ENCODE measurements around the gene TASP1.

TASP1 gene

DNA sequence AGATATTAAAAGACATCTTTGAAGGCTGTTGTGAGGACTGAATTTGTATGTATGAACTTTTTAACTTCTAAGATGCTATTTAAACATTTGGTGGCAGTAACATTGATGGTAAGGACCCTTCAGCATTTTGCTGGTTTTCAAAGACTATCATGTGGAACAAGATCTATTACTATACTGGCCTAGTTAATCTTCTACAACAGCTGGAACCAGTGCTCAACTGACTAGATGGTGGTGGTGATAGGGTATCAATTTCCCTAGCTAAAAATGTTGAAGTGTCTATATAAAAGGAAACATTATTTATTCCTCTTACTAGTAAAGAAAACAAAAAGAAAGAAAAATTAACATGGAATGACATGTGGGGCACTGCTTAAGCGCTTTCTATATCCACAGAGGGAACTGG is 195.7 kb downstream of the TASP1 start:
- no peak for DNase-seq (ENCODE audit: low read depth in 2 of 2)

DNA sequence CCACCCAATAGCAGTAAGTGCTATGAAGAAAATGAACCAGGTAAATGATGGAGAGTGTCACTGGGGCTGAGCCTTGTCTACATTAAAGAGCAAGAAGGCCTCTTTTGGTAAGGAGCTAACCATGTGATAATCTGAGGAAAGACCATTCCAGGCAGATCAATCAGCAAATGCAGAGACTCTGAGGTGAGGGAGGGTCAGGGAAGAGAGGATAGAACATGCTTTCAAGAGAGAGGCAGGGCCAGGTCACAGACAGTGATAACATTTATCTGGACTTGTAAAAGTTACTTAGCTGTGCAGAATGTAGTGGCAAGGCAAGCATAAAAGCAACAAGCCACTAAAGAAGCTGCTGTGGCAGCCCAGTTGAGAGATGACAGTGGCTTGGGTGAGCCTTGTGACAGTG is 197.3 kb downstream of the TASP1 start:
- no peak for DNase-seq (ENCODE audit: low read depth in 2 of 2)

DNA sequence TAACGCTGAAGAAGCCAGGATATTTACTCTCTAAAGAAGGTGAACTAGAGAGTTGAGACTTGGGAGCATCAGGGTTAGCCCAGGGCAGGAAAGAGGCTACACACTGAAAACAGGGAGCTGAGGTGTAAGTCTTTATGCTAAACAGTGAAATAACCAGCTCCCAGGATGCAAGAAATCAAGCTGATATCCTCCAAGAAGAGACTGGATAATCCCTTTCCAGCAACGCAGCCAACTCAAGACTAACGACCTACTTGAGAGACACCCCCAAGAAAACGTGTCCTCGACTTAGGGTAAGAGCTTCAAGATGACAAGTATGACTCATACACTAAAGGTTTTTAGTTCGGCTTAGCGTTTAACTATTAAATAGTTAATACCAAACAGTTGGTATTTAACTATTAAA is 202.2 kb downstream of the TASP1 start:
- no peak for DNase-seq (ENCODE audit: low read depth in 2 of 2)

DNA sequence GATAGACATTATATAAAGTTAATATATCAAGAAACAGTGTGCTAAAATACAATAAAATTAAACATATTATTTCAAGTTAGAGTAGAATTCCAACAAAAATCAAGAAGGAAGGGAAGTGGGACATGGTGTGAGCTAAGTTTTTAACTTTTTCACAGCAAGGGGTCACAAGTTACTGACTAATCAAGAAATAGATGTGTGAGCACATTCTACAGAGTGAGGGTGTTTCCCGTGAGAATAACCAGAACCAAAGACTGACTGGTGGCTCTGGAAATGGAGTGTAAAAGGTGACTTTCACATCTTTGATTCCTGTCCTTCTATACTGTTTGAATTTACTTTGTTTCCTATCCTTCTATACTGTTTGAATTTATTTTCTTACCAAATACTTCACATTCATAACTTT is 206.6 kb downstream of the TASP1 start:
- no peak for DNase-seq (ENCODE audit: low read depth in 2 of 2)

DNA sequence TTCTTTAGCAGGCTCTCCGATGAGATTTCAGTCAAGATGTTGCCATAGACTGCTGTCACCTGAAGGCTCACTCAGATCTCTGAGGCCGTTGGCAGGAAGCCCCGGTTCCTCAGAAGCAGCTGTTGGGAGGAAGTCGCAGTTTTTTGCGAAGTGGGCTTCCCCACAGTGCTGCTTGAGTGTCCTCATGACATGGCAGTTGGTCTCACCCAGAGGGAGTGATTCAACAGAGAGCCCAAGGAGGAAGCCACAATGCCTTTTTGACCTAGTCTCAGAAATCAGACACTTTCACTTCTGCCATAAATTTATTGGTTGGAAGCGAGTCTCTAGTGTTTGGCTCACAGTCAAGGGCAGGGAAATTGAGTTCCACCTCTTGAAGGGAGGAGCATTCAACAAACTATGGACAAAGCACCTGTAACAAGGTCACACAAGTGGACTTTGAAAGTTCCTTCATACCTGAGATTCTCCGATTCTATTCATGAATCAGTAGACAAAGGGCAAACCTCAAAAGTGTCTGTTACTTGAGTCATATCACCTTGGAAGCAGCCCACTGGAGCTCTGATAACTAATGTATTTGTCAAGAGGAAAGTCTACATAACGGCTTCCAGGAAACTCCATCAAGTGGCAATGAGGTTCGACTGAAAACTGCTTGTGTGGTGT is 208.3 kb downstream of the TASP1 start:
- DNase-seq (ENCODE audit: low read depth in 2 of 2) = peak; percentile 43 to 57

DNA sequence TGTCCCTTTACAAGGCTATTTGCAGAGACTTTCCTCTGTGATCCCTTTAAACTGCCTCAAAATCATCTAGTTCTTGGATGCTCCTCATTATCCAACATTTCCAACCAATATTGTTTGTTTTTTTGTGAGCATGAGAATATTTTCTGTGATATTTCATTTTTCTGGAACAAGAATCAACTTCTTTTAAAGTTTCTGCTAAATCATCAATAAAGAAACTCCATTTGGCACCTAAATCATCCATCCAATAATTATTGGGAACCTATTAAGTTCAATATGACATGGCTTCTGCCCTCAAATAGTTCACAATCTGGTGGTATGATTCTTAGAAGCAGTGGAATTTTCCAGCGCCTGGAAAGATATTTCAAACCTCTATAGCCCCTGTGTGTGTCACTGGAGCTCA is 210.0 kb downstream of the TASP1 start:
- no peak for DNase-seq (ENCODE audit: low read depth in 2 of 2)

DNA sequence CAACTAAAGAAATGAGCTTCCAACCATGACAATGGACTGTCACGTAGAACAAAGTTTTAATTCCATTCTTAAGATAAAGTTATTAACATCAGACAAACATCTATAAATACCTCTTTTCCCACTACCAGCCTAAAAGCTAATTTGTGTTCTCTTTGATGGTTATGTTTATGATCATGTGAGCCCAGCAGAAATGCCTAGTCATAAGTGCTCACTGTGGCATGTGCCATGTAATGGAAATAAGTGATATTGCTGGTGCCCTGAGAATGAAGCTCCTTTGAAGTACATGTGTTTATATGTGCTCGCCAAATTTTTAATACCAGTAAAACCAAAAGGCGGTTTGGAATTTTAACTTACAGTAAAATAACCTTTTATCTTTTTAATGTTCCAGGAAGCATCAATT is 211.9 kb downstream of the TASP1 start:
- no peak for DNase-seq (ENCODE audit: low read depth in 2 of 2)

DNA sequence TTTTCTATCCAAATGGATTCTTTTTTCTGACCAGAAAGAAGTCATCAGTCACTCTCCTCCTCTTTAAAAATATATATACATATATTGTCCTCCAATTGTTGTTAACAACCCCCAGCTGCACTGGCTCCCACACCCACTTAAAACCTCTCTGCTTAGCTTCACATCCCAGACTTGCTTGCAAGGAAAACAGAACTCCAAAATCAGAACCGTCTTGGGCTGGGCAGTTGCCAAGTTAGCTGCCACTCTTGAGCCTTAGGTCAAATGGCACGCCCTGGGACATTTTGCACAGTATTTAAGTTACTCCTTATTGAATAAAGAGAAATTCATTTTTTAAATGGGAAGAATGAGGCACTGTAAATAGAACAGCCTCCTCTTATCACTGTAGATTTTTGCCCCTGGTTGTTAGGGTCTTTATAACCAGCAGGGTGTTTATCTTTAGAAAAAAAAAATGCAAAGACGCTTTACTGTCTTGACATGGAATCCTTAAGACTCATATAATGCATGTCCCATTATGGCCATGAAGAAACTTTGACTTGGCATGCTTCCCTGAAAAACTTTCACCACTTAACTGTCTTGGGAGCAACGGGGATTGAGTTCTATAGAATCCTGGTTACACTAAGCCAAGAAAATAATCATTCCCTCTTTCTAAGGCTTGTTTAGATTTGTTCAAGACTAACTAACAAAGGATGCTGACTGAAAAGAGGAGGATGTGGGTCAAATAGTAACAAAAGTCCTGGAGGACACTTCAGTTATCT is 213.2 kb downstream of the TASP1 start:
- no peak for DNase-seq (ENCODE audit: low read depth in 2 of 2)

DNA sequence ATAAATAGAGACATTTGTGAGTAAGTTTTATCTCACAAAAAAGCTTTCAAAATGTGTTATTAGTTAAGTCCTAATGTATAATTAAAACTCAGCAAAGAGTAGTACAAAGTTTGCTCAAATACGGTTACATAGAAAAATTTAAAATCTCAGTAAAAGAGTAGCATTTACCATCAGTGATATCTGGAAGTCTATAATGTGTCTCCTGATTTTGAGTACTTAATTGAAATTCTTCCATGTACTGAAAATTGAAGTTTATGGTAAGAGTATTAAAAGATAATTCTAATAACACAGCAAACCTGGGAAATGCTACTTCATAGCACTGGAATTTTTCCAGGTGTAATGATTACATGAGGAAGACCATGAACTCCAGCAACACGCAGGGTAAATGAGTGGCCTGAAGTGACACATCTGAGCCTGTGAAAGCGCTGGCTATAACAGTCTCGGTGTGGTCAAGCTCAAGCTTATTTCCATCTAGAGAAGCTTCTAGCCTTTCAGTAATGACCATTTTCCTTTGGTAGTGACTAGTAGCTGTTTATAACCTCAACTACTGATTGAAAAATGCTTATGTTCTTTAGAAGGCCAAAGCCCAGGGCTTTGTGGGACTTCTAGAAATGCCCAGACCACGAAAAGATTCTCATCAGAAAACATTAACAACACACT is 214.4 kb downstream of the TASP1 start:
- no peak for DNase-seq (ENCODE audit: low read depth in 2 of 2)

DNA sequence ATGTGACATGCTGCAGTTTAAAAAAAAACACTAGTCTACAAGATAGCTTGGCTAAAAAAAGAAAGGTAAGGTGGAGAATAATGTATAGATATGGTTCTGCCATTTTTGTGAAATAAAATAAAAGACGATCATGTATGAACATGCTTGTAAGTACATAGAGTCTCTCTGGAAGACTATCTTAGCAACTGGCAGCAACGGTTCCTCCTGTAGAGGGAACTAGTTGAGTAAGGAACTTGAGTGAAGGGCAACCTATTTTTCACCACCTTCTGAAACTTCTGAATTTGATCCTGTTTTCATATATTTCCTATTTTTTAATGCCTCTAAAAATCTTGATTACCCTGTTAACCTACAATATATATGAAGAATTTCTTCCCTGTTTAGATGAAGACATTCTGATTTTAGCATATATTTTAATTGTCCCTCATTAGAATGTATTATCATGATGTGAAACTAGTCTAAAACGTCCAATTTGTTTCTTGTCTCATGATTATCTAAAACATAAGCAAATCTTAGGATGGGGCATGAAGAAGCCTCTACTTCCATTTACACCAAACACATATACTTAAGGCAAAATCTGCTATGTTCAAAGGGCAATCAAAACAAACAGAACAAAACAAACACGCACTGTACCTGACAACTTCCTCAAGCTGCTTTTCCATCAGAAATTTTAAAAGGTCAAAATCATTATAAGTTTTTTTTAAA is 215.1 kb downstream of the TASP1 start:
- no peak for DNase-seq (ENCODE audit: low read depth in 2 of 2)

DNA sequence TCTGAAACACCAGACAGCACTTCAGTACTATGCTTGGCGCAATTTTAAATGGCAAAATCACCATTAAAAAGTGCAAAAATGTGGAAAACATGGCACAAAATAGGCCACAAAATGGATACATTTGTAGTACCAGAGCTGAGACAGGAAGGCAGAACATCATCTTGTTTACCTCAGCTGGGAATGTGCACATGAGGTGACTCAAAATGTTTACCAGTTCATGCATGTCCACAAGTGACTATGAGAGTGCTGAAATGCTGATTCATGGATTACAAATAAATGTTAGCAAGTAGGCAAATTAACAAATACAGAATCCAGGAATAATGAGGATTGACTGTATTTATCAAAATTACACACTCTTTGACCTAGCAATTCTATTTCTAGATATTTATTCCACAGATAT is 216.1 kb downstream of the TASP1 start:
- no peak for DNase-seq (ENCODE audit: low read depth in 2 of 2)

DNA sequence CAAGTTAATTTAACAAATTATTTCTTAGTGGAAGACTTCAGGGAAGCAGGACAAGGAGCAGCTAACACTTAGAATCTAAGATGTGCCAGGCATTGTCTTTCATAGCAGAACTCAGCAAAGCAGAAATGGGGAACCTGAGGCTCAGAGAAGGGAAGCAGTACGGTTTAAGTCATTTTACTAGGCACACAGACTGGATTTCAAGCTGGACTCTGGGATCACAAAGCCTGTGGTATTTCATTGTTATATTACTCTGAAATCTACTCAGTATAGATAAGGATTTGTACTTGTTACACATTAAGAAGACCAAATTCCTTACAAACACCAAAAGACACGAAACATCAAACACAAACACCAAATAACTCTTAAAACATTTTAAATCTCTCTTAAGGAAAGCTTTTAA is 218.1 kb downstream of the TASP1 start:
- no peak for DNase-seq (ENCODE audit: low read depth in 2 of 2)

DNA sequence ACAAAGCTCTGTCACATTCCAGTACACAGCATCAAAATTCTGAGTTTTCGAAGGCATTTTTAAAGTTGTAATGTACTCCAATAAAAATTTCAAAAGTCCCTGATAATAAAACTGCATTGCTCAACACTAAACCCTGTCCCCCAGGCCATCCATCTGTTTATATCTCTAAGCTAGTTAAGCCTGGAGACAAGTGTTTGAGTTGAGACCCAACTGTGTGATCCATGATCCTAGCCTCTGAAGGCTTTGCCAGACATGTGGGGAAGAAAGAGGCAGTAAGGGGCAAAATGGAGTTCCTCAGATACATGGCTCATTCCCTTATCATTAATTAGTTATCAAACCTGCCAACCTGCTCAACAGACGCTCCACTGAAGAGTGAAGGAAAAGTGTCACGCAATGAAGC is 219.3 kb downstream of the TASP1 start:
- DNase-seq (ENCODE audit: low read depth in 2 of 2) = no peak

DNA sequence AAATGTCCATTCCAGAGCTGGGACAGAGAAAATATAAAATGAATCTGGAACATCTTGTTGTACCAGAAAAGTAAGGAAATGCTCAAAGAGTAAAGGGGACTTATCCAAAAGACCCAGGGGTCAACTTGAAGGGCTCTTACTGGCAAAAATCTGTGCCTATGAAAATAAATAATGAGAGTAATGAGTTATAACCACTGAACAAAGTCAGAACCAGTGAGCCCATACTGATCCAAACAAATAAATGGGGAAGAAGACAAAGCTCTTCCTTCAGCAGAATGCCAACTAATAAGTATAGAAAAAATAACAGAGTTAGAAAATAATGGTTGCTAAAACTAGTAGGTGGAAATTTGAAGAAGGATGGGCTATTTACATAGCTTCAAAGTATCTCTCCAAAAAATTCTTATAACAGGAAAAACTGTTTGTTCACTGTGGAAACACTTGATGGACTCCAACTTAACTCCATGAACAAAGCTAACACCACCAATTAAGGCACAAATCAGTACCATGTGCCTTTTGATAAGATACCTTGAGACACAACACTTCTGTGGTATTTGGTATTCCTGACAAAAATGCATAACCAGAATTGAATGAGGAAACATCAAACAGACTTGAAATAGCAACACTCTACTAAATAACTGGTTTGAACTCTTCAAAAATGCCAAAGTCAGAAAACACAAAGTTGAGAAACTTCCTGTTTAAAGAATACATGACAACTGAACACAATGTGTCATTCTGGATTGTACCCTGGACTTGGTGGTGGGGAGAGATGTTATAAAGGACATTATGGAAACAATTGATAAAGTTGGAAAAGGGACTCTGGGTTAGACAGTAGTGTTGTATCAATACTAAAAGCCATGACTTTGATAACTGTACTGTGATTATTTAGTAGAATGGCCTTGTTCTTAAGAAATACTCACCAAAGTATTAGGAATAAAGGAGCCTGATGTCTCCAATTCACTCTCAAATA is 220.2 kb downstream of the TASP1 start:
- DNase-seq (ENCODE audit: low read depth in 2 of 2) = no peak

DNA sequence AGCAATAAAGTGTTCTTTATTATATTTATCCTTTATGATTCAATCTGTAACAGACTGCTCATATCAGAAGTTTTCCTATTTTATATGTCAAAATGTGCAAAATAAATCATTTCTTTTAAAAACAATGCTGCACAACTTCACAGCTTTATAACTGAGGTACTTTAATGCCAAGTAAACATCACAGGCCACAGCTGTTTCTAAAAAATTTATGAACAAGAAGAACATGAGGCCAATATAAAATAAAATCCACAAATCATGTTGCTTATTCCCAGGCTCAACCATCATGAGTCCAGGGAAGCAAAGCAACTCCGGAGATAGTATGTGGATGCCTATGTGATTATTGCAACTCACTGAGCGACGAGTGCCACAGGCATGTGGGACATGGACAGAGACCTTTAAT is 222.2 kb downstream of the TASP1 start:
- DNase-seq (ENCODE audit: low read depth in 2 of 2) = no peak

DNA sequence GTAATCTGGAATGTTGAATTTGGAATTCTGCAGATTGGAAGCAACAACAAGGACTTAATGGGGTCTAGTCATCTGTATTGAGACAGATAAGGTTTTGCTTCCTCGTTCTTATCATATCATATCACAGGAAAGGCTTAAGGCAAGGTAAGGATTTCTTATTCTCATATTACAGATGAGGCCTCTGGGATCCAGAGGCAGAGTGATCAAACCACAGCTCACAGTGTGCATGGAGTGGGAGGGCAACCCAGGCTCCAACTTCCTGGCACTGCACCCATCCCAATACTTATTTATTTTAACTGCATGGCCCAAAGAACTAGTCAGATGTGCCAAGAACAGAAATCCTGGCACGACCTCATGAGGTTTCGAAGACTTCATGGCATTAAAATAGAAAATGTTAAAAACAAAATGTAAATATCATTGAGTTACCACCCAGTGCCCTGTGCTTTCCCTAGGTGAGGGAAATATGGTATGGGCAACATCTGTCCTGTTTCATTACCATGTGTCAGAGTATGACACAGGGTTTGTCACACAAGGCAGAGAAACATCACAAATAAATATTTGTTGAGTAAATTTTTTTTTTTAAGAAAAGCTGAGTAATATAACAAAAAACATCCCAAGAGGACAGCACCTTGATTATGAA is 225.8 kb downstream of the TASP1 start:
- no peak for DNase-seq (ENCODE audit: low read depth in 2 of 2)

DNA sequence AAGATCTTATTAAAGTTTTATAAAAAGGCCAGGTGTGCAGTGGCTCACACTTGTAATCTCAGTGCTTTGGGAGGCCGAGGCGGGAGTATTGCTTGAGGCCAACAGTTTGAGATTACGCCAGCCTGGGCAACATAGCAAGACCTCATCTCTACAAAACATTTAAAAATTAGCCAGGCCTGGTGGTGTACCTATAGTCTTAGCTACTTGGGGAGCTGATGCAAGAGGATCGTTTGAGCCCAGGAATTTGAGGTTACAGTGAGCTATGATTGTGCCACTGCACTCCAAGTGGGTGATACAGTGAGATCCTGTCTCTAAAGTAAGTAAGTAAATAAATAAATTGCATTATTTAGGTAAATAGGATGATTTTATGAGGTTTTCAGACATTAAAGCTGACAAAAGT is 234.4 kb downstream of the TASP1 start:
- DNase-seq (ENCODE audit: low read depth in 2 of 2) = no peak

DNA sequence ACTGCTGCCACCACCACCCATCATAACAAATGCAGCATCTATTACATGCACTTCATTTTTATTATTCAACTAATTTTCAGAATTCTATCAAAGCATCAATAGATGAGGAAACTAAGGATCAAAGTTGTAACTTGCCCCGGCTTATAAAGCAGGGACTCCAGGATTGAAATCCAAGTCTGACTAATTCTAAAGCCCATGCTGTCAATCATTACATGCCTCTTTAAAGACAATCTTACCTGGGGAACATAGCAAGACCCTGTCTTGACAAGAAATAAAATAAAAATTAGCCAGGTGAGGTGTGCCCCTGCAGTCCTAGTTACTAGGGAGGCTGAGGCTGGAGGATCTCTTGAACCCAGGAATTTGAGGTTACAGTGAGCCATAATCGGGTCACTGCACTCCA is 235.3 kb downstream of the TASP1 start:
- no peak for DNase-seq (ENCODE audit: low read depth in 2 of 2)

DNA sequence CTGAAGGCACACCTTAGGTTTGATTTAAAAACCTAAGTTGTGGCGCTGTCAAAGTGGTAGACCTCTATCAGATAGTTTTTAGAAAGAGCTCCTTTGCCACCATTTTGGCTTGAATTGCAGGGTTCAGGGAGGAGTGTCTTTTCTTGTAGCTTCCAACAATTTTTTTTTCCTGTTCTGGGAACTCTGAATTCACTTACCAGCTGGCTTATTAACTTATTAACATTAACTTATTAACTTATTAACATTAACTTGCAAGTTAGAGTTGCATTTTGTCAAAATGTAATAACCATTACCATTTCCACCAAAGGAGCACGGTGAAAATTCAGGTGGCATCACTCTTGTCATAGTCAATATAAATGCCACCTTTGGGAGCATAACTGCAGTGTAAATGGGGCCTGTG is 235.7 kb downstream of the TASP1 start:
- DNase-seq (ENCODE audit: low read depth in 2 of 2) = no peak

DNA sequence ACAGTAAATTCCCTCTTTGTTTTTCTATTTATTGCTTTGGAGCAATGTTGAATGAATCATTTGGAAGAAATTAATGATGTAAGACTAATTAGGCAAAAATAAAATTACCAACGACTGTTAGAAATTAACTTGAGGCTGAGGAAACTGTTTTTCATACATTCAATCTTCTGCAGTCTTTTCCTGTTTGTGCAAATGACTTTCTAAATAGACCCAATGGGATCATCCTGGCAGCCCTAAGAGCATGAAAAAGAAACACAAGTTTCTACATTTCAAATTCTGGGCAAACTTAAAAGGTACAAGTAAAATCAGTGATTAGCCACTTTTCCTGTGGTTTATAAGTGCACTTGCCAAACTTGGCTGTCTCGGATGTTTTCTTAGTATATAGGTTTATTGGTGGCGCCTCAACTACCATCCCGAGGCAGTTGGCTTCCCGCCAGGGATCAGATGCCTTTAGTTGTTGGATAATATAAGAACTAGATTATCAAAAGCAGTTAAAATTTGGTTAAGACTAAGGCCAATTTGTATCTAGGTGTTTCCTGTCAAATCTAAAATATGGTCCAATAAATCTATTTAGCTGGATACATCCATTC is 236.5 kb downstream of the TASP1 start:
- DNase-seq (ENCODE audit: low read depth in 2 of 2) = no peak

DNA sequence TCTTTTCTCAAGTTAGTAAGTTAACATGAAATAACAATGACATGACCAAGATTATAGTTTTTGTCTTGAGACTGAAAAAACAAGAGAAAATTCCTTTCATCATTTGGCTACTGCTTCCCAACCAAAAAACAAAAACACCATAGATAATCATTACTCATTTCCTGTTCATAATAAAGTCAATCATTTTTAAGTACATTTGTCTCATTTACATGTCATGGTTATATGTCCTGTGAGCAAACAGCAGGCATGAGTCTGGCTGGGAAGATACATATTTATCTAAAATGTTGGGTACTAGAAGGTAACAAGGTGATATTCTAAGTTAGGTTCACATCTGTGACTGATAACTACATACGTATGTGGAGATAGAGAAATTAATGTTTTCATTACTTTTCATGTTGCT is 237.1 kb downstream of the TASP1 start:
- DNase-seq (ENCODE audit: low read depth in 2 of 2) = no peak

All from stimulated activated CD8-positive, alpha-beta memory T cell treated with anti-CD3 and anti-CD28 coated beads, Interleukin-15, amount 100 ng/mL, for 48 hours (primary cell).